ENCODE measurements around the gene KAZN.

KAZN gene

DNA sequence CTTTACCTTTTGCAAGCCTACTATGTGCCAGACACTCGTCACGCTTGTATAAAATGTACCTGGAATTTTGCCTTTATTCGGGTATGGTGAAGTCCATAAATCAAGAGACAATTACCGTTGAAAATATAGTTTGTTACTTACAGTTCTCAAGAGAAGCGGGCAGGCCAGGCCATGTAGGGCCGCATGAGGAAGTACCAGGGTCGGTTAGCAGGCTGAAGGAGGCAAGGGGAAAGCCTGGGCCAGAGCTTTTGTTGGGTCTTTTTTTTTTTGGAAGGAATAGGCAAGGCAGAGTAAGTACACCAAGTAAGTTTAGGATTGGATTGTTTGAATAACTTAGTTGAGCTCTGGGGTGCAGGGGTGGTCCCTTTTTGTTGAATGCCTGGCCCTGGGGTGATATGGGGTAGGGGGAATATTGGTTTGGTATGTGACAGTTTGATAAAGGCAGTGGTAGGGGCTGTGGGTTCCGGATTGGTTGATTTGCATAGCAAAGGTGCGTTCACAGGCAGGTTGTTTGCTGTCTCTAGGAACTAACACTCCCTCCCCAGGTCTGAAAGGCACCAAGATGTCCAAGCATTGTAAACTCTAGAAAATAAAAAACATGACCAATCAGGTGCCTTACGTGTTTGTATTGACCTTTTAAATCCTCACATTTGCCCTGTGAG is 80.7 kb downstream of the KAZN start:
- no peak for DNase-seq

DNA sequence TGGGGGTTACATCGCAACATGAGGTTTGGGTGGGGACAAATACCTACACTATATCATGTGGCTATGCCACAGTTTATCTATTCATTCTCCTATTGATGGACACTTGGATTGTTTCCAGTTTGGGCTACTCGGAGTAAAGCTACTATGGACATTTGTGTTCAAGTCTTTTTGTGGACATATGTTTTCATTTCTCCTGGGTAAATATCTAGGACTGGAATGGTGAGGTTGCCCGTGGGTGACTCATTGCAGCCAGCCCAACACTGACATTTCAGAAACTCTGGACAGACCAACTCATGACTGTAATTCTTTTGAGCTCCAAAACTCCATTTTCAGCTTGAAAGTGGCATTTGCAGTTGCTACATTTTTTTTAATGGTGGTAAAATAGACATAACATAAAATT is 82.7 kb downstream of the KAZN start:
- no peak for DNase-seq

DNA sequence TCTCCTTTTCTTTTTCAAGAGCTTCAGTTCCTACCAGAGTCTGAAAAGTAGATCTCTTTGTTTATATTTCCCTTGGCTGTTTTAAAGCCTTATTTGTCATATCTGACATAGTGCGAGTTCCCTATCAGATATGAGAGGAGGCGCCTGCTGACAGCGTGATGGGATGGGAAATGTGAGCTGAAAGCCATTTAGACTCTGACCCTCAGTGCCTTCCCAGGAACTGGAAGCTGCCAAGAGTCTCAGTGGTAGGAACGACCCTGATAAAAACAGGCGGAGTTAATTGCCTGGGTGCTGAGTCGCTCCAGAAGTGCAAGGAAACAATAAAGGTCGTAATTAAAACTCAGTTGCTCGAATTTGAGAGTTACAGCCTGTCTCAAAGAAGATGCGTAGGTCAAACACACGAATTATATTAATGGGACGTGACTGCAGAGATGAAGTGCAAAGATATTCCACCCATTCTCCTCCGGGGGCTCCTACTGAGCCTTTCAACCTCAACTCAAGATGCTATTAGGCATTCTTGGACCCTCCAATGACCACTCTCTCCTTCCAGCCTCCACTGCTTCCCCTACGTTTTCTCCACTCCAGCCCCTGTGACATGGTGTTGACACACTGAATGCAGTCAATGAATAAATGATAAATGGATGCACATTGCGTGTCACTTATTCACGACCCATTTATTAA is 84.6 kb downstream of the KAZN start:
- no peak for DNase-seq

DNA sequence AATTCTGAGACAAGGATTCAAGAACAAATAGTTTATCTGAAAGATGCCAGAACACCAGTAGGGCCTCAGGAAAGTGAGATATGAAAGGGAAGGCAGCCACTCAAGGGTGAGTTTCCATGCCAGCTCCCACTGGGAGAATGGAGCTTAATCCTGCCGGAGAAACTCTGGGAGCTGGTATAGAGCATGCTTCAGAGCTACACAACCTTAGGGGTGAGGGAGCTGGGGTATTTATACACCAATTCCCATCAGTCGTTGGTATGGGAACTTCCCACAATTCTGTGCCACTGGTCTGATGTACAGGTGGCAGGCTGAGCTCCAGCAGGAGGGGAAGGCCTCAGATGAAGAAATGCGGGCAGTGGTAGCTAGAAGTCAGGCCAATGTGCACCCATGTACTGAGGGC is 86.6 kb downstream of the KAZN start:
- no peak for DNase-seq

DNA sequence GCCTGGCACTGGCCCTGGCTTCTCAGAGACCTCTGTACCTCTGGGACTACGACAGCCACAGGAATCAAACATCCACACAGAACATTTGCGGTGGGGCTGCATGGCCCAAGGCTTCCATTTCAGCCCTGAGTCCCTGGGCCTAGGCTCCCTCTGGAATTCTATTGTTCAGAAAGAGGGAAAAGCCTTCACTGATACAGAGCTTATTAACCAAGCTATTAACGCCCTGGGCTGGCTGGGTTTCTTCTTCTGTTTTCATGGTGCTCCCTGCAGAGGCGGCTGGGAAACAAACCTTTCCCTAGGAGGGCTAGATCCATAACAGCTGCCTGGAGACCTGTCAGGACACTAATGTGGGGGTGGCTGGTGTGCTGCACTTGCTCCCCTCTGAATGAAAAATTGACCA is 88.2 kb downstream of the KAZN start:
- no peak for DNase-seq

DNA sequence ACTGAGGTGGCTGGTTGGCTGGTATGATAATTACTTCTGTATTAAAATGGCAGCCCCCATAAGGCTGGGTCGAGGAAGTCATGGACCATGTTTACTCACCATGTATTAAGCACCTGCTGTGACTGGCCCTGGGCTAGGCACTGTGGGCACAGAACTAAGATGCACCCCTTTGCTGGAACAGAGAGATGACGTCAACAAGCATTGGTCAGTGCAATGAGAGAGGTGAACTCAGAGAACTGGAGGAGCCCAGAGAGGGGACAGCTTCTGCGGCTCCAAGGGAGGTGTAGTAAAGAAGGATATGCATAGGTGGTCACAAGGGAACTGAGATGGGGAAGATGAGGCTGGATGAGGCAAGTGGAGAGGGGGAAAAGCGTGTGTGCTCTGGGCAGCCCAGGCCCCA is 88.7 kb downstream of the KAZN start:
- DNase-seq: no peak

DNA sequence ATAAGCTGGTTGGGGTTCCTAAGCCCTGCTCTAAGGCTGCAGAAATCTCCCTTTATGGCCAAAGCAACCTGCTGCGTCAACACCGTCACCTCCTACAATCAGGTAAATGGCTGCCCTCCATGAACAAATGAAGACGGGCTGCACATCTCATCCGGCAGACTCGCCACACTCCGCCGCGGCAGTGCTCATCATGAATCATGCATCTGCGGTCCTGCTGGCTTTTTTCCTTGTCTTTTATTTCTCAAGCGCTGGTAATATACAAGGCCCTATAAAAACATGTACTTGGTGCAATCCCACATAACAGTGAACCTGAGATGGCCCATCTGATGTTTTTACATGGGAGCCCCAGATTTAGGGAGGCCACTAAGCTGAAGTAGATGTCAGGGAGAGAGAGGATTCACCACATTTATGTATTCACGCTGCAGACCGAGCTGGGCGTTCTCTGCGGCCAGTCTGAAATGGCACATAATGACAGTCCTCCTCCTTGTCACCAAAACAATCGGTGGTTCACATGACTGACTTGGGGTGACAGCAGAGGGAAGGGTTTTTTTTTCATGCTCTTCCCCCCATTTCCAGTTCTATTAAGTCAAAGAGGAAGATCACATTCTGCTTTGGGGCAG is 91.6 kb downstream of the KAZN start:
- DNase-seq: no peak

DNA sequence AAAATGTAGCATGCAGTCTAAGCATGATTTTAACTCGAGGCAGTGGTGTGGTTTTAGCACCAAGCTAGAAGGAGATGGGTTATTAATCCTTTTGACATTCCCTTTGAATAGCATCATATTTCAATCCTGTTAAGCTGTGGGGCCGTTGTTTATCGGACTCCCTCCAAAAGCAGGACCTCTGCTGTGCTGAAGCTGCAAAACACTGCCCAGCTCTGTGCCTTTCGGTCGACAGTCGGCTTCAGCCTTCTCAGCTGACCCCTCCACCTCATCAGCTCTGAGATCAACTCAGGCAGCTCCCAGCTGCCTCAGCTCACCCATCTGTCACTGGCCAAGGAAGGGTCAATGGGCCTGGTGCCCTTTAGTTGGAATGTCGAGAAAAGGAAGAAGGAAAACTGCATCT is 95.5 kb downstream of the KAZN start:
- no peak for DNase-seq

DNA sequence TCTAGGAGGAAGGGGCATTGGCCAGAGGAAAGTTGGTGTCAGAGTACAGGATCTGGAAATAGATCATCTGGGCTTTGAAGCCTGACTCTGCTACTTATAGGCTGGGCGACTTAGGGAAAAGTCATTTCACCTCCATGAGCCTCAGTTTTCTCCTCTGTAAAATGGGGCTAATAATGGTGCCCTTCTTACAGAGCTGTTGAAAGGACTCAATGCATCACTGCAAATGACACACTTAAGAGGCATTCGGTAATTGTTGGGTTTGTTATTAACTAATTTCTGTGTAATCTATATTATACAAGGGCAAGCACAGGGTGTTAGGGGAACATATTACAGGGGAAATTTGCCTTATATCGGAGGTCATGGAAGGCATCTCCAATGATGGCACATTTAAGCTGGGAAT is 96.1 kb downstream of the KAZN start:
- no peak for DNase-seq

DNA sequence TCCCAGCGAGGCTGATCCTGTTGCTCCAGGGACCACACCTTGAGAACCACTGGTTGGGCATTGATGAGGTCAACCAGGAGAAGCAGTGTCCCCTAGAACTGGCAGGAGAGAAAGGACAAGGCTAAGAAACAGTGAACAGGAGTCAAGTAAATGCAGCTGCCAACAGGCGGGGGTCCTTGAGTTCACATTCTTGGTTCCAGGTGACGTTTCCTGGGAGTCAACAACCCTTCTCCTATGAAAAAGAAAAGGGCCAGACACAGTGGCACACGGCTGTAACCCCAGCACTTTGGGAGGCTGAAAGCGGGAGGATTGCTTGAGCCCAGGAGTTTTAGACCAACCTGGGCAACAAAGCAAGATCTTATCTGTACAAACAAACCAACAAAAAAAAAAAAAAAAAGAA is 98.3 kb downstream of the KAZN start:
- no peak for DNase-seq

DNA sequence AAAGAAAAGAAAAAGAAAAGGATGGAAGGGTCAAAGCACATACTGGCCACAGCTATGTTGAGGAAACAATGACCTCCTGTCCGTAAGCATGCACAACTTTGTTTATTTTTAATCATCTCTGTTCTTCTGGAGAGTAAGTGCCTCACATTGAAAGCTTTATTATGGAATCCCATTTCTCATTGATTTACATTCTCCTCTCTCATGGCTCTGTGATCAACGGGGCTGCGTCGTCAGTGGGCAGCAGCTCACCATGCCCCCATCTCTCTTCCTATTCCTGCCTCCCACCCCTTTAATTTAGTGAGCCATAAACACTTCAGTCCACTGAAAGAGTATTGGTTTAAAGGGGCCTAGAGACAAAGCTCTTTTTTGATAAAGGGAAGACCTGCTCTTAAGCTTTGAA is 98.9 kb downstream of the KAZN start:
- no peak for DNase-seq

DNA sequence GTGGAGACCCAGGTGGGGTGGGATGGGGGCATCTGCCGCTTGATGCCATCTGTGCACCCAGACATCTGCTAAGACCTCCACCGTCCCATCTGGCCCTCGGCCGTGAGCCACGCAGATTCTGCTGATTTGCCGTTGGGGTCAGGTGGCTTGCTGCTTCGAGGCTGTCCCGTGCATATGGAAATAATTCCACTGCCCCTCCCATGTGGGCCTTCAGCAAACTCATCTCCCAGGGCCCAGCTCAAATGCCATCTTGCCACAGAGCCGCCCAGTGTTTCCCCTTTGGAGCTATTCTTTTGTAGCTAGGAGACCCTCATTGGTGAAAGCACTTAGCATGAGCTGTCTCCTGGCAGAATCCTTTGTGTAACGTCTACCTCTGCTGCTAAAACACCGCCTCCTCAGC is 99.8 kb downstream of the KAZN start:
- DNase-seq: no peak

DNA sequence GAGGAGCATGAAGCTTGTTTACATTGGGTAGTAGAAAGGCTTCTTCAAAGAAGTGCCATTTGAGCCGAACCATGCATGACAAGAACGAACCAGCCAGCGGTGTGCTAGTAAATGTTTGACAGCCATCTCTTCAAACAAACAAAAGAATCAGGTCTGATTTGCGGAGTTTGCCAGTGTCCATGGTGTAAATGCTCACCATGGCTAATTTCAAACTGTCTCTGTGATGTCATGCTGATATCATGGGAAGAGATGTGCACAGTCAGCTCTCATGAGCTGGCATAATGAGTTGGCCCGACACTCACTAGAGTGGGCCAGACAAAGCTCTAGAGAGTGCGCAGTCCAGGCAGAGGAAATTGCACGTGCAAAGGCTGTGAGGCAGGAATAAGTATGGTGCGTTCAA is 101.1 kb downstream of the KAZN start:
- DNase-seq: no peak

DNA sequence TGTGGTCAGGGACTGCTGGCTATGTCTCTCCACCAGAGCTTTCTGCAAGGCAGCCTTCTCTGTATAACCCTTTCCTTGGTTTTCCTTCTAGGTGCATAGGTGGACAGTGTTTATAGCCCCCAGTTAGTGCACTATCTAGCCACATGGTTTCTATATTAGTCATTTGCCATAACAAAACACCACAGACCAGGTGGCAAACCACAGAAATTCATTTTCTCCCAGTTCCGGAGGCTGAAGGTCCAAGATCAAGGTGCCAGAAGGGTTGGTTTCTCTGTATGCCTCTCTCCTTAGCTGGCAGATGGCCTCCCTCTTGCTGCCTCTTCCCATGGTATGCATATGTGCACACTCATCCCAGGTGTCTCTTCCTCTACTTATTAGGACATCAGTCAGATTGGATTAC is 106.4 kb downstream of the KAZN start:
- no peak for DNase-seq

DNA sequence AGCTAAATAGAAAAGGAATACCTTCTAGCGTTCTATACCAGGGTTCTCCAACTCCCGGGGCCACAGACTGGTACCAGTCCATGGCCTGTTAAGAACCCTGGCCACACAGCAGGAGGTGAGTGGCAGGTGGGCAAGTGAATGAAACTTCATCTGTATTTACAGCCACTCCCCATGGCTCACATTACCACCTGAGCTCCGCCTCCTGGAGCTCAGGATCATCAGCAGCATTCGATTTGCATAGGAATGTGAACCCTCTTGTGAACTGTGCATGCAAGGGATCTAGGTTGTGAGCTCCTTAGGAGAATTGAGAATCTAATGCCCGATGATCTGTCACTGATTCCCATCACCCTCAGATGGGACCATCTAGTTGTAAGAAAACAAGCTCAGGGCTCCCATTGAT is 107.3 kb downstream of the KAZN start:
- DNase-seq: no peak

DNA sequence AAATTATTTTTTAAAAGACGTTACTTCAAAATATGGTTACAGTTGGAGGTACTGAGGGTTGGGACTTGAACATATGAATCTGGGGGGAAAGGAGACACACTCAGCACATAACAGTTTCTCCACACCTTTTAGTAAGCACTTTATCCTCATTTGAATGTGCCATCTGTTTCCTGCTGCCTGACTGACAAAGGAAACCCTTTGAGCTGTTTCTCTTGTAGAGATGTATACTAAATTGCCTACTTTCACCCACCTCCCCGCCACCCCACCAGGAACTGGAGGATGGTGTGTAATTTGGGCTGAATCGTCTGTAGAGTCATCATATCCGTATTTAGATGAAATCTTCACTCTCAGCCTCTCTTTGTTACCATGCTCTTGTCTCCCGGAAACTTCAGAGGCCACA is 108.1 kb downstream of the KAZN start:
- DNase-seq: no peak

DNA sequence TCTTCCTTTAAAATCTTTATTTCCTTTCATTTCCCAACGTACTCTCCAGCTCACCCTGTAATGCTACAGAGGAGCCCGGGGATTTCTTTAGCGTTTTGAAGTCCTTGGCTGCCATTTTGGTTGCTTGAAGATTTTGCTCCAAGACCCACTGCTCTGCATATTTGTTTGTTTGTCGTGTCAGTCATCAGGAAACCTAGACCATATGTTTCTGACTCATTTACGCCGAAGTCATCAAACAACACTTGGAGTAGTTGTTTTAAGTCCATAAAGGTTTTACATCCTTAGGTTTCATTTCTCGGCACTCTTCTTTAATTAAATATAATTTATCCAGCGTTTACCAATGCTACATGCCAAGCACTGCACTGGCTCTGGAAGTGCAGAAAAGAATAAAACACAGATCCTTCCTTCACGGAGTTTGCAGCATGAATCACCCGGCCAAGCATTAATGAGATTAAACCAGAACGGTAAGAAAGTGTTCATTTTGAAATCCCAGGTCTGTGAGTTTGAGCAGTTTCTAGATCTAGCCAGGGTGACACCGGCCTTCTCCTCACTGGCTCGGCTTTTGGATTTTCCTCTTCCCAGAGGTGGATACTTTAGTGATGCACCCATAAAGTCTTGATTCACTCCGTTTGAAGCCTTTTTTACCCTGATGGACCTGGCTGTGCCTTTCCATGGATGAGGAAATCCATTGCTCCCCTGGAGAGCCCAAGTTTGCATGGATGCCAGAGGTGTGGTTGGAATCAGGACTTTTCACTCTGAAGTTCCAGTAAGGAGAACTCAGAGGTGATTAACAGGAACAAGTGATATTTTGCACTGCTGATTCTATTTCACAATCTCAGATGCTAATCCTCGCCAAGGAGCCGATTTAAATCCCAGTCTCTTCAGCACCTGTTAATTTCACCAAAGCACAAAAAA is 109.3 kb downstream of the KAZN start:
- no peak for DNase-seq

DNA sequence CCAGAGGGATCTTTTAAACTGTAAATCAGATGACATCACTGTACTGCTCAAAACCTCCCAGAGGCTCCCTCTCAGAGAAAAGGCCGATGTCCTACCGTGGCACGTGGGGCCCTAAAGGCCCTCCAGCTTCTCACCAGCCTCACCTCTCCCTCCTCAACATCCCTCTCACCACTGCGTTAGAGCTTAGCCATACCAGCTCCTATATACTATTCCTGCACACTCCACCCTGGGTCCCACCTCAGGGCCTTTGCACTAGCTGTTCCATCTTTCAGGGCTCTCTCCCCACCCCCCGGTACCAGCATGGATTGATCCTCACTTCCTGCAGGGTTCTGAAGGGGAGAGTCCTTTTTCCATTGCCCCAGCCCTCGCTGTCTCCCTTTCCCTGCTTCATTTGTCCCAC is 111.8 kb downstream of the KAZN start:
- no peak for DNase-seq

DNA sequence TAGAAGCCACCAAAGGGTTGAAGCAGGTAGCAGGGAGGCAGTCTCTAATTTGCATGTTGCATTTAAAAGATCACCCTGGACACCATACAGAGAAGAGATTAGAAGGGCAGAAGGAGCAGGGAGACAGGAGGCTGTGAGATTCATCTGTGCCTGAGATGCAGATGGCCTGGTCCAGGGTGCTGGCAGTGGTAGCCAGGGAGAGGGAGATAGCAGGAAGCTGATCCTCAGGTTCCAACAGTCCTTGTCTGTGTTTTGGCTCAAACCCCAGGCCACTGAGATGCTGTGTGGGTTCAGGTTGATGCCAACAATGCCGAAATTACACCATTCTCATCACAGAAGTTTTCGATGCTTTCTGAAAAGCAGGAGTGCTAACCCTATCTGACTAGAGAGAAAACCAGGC is 113.7 kb downstream of the KAZN start:
- no peak for DNase-seq

DNA sequence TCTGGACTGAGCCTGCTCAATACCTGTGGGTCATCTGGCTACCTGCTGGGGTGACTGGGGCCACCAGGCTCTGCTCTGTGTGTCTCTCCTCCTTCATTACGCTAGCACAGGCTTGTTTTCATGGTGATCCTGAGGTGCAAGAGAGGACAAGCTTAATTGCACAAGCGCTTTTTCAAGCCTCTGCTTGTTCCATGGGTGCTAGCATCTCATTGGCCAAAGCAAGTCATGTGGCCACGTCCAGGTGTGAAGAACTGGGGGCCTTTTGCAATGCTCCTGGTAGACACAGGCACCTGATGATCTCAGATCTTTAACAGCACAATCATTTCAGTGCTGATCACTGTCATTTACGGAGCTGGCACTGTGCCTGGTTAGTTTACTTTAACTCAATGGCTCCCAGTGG is 114.6 kb downstream of the KAZN start:
- no peak for DNase-seq

DNA sequence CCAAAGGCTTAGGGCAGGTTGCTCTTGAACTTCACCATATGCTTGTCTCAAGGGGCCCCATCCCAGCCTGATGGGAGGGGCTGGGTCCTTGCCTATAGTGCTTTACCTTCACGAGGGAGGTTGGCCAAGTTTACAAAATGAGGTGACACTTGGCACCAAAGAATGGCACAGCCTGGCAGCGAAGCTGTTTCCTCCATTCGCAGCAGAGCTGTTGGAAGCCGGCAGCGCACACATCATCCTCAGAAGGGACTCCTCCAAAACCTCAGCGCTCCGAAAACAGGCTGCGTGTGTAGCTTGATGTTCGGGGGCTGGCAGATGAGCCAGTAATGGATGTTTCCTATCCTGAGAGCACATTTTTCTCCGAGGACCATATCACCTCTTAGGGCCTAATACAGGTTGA is 116.8 kb downstream of the KAZN start:
- no peak for DNase-seq

DNA sequence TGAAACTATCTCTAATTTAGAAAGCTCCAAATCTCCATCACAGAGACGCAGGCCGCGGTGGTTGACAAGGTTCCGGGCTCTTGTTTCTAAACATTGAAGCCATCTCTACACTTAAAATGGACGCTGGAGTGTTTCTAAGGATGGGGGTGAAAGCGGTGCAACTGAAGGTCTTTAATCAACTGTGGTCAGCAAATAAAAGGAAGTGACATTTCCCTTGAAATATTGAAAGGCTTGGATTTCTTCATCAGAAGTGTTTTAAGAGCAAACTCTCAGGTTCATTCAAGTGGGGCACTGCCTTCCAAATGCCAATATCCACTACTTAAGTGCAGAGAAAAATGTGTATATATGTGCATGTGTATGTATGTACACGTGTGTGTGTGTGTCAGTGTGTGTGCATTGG is 117.3 kb downstream of the KAZN start:
- no peak for DNase-seq

DNA sequence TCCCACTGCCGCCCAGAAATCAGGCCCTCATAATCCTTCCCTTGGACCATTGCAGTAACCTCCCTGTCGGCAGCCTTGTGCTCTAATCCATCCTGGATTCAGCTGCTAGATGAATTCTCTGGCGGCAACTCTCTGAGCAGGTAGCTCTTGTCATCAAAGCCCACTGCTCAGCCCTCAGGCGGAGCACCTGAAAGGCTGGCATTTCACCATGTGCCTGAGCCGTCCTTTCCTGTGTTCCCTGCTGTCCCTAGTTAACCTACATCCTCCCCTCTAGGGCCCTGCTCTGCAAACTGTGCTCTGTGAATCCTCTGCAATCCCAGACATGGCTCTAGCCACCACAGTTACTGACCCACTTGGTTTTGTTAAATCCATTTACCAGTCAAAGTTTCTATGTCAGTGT is 118.0 kb downstream of the KAZN start:
- no peak for DNase-seq

DNA sequence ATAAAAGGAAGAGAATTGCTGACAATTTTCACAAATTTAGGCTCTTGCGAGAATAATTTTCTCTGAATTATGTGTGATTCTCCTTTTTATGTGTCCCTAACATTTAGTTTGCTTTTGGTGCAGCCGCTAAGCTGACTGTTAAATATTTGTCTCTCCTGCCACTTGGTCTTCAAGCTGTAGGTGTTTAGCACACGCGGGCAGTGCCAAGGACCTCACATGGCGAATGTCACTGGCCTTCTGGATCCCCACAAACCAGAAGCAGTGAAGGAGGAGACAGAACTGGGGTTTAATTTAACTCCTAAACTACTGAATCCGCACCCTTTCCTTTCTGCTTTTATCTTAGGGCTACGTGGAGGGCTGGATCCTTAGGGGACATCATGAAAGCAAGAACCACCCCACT is 120.0 kb downstream of the KAZN start:
- no peak for DNase-seq
